Fibroblast of the conjunctiva (primary cell): ENCODE data around the gene ZNF462.

Experiments
- DNase-seq: peaks from one replicate; pipeline ENCODE4 v3.0.0-alpha.2; 2010; ENCODE audit warnings: low read depth

Gene ZNF462

GRCh38 chr9:106927916-106928315 is 65.0 kb downstream of the ZNF462 start:
- DNase-seq: no peak

DNA sequence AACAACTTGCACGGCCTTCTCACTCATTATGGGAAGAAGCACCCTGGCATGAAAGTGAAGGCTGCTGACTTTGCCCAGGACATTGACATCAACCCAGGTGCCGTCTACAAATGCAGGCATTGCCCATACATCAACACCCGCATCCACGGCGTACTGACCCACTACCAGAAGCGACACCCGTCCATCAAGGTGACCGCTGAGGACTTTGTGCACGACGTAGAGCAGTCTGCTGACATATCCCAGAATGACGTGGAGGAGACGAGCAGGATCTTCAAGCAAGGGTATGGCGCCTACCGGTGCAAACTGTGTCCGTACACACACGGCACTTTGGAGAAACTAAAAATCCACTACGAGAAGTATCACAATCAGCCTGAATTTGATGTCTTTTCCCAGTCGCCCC is 65.4 kb downstream of the ZNF462 start:
- DNase-seq: no peak

DNA sequence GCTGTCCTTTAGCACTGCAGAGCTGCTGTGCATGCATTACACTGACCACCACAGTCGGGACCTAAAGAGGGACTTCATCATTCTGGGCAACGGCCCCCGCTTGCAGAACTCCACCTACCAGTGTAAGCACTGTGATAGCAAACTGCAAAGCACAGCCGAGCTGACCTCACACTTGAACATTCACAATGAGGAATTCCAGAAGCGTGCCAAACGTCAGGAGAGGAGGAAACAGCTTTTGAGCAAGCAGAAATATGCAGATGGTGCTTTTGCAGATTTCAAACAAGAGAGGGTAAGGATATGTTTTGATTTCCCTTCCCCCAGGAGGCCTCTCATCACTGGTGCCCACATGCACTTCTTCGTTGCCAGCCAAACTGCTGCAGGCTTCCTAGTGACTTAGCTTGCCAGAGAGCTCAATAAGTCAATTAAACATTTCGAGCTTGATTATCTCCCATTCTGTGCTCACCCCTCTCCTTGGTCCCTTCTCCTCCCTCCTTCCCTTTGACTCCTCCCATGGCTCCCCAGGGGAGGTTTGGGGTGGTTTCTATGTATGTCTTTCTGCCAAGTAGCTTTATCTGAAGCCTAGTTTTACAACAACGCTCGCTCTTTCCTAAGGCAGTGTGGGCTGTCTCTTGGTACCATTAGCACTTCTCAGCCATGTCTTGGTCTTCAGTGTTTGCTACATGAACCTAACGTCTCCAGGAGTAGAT is 66.7 kb downstream of the ZNF462 start:
- no peak for DNase-seq

GRCh38 chr9:106930477-106930876 is 67.5 kb downstream of the ZNF462 start:
- DNase-seq: no peak

- no peak for DNase-seq
Observed at GRCh38 chr9:106931466-106931865, 68.5 kb downstream of the ZNF462 start.

GRCh38 chr9:106932178-106932577 is 69.2 kb downstream of the ZNF462 start:
- no peak for DNase-seq

GRCh38 chr9:106932675-106933074 is 69.7 kb downstream of the ZNF462 start:
- DNase-seq: no peak

- no peak for DNase-seq
Observed at GRCh38 chr9:106933470-106933869, 70.5 kb downstream of the ZNF462 start.

DNA sequence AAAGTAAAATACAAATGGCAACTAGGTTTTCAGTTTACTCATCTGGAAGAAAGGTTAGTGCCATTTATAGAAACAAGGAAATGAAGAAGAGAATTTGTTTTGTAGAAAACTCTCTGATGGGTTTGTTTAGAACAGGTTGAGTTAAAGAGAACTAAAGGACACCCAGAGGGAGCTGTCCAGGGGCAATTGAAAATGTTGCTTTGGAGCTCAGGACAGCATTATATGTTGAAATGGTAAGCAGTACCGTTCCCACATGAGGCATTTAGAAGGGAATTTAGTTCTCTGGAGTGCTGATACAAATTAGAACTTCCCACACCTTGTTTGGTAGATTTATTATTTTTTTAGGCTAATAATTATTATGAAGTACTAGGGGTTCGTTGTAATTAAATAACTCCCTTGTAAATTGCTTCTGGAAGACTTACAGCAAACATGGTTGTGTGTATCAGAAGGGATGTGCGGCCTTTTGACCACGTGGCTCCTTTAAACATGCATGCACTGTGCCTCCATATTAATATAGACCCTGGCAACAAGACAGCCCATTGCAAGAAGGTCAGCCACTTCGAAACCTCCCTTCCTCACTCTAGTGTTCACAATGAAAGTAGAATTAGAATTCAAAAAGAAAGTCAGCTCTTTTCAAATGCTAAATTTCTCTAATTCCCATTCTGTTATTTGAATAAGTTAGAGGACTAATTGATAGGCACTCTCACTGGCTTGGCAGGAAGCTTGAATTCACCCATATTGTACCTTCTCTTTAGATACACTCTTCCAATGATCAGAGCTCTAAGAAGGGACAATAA is 71.7 kb downstream of the ZNF462 start:
- no peak for DNase-seq

DNA sequence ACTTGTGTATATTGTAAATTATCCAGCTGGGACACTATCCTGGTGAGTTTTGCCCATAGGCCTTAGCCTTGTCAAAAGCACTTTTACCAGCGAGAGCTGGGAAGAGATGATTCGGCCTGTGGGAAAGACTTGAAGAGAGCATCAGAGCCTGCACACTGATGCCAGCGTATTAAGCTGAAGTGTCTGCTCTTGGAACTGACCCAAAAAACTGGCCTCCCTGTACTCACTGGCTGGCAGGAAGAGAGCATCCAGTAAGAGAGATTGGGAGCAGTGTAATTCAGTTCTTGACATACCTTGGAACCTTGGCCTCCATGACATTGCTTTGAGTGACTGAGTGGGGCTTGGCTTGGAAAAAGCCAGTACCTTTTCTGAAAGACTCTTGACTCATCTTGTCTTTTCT is 73.7 kb downstream of the ZNF462 start:
- DNase-seq: no peak

GRCh38 chr9:106941916-106942315 is 79.0 kb downstream of the ZNF462 start:
- DNase-seq: no peak

DNA sequence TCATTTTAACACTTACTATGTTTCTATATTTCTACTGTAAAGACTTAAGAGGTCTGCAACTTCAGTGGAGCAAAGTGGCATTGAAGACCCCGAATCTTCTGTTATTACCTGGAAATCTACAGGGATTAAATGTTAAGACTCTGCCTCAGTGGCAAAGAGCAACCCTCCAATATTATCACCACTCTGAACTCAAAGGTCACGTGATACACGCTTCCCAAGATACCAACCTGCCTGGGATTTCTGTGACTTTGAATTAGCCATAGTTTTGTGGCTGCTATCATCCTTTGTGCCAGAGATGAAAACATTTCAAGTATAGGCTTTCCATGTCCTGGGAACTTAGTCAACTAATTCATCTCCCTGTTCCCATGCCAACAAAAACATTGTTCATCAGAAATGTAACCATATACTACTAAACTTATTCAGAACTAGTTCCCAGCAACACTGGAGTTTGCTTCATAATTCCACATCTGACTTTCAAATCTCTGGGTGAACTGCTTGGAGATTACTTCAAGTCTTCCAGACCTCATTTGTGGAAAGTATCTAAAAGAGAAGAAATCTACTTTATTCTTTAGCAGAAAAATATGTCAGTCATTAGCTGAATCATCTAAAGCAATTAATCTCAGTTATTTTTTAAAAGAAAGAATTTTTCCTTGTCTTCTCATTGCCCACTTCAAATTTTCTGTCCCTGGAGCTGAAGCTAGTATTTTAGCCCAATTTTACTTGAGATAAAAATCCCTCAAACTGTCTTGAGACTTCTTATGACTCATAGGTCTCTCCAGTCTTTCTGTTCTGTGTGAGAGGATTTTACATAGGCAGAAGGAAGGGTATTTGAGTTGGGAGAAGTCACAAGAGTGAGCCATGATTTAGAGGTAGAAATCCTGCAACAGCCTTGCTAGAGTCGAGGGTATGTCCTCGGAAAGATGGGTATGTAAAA is 83.0 kb downstream of the ZNF462 start:
- peak; percentile 74 for DNase-seq

DNA sequence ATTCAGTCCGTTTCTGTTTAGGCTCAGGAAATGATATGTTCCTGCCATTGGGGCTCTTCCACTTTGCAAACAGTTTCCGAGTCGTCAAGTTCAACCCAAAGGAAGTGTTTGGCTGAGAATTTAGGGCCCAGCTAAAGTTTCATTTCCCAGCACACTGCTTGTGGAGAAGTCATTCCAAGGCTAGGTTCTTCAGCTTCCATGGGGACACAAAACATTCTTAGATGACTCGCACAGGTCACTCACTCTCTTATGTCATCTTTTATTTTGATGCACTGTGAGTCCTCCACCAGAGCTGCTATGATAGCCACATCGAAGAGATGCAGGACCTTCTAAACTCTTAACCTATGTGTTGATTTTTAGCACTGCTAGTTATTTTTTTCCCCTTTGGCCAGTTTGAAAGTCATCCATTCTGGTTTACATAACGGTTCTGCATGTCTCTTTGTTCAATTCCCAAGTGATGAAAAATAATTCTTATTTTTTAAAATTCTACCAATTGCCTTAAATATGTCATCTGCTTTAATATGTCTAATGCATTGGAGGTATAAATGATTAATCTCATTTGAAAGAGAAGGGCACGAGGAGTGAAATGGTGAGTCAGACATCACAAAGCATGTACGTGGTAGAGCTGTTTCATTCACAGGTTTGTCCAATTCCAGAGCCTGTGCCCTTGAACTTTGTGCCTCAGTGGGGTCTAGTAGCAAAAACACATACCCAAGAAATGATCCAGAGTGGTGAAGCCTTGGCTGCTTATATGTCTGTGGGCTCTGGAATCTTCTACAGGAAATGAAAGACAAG is 84.3 kb downstream of the ZNF462 start:
- no peak for DNase-seq

GRCh38 chr9:106953174-106953573 is 90.2 kb downstream of the ZNF462 start:
- no peak for DNase-seq

DNA sequence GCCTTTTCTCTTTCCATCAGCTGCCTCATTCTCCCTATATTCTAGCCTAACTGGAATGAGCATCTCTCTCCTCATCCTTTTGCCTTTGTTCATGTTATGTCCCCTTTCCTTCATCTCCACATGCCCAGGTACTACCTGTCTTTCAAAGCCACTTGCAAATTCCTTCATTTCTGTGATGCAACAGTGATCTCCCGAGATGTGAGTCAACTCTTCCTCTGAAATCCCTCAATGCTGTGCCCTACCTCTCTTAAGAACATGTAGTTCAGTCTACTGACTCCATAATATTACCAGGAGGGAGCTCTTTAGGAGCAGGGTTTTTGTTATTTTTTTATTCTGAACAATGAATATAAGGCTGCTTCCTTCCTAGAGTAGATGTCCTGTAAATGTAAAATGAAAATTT is 91.6 kb downstream of the ZNF462 start:
- no peak for DNase-seq

DNA sequence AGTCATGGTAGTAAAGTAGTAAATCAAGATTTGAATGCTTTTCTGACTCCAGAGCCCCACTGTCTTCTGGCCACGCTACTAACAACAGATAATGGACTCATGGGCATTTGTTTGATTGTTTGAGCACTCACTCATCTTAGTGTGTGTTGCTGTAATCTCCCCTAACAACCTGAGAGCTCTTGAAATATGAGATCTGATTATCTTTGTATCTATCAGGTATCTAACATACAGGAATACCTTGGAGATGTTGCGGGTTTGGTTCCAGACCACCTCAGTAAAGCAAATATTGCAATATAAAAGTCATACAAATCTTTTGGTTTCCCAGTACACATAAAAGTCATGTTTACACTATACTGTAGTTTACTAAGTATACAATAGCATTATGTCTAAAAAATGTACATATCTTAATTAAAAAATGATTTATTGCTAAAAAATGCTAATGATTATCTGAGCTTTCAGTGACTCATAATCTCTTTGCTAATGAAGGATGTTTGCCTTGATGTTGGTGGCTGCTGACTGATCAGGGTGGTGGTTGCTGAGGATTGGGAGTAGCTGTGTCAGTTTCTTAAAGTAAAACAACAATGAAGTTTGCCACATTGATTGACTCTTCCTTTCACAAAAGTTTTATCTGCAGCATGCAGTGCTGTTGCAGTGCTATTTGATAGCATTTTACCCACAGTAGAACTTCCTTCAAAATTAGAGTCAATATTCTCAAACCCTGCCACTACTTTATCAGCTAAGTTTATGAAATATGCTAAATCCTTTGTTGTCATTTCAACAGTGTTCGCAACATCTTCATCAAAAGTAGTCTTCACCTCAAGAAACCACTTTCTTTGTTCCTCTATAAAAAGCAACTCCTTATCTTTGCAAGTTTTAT is 92.2 kb downstream of the ZNF462 start:
- DNase-seq: no peak

- no peak for DNase-seq
Observed at GRCh38 chr9:106956971-106957370, 94.0 kb downstream of the ZNF462 start.

- DNase-seq: no peak
Observed at GRCh38 chr9:106958955-106959657, 96.1 kb downstream of the ZNF462 start.

DNA sequence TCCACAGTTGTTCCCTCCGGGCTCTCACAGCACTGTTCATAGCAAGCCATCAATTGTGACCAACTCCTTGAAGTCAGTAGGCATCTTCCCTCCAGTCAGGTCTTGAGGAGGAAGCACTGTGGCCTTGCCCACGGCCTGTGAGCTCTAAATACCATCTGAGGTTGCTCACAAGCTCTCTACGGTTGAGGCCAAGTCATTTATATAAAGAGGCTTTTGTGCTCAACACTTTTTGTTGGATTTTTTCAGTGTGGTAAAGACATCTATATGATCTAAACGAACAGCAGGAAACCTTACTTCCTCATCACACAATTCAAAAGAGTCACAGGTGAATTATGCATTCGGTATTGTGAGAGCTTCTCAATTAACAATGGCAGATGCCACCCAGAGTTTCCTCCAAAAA is 97.3 kb downstream of the ZNF462 start:
- DNase-seq: no peak

DNA sequence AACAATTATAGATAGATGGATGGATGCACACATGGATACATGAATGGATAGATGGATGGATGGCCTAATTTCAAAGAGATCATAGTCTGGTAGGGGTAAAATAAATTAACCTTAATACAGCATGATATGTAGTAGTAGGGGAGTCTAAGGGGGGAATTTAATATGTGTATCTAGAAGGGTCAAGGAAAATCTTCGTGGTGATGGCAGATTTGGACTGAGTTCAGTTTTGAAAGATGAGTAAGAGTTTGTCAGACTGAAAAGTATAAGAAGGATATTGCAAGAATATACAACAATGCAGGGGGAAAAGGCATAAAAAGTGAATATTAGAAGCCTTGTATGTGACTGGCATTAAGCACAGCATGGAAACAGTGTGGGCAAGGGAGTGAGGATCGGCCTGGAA is 98.7 kb downstream of the ZNF462 start:
- no peak for DNase-seq
